Glomerular endothelial cell (primary cell): ENCODE data around the gene MYH10. TPM values are rescaled to one million over a fixed set of nuclear protein-coding genes. Genes with fewer than 3 reads are reported as not detected.

ENCODE experiments used
- DNase-seq: peaks from one replicate; pipeline ENCODE4 v3.0.0-alpha.2; 2011; ENCODE audit warnings: low read depth, low spot score; ENCODE audit errors: extremely low read depth
- total RNA-seq: library from RNA; depleted of rRNA; stranded (reverse); fragments of >200 nt; gene quantifications from 2 replicates; pipeline ENCODE4 v1.2.3, GENCODE V29; 2015

The MYH10 gene
- total RNA-seq, 1 donor from 2014 or later, result 137 TPM

- no peak for DNase-seq
Observed at GRCh38 chr17:8649157-8650118, 18.9 kb upstream of the MYH10 start.

DNA sequence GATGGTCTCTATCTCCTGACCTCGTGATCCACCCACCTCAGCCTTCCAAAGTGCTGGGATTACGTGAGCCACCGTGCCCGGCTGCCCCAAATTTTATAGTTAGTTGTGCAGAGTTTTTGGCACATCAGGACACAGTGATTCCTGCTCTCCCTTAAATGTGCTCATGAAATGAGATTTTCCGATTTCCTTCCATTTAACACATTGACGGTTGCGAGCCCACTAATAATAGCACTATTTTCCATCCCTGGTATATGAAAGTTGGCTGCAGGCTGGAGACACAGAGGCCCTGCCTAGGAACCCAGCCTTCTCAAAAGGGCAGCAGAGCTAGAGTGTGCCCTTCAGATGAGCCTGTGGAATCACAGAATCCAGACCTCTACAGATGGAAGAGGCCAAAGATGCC is 17.4 kb upstream of the MYH10 start:
- DNase-seq, result no peak

GRCh38 chr17:8647202-8647601 is 16.7 kb upstream of the MYH10 start:
- no peak for DNase-seq

DNA sequence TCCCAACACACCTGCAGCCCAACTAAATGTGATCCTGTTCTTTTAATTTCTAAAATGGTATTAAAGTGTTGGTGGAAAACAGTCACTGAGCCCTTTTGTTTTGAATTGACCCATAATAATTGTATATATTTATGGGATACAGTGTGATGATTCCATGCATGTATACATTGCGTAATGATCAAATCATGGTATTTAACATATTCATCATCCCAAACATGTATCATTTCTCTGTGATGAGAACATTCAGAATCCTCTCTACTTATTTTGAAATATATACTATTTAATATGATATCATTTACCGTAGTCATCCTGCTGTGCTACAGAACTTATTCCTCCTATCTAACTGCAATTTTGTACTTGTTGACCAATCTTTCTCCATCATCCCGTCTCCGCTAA is 14.0 kb upstream of the MYH10 start:
- DNase-seq, result no peak

DNA sequence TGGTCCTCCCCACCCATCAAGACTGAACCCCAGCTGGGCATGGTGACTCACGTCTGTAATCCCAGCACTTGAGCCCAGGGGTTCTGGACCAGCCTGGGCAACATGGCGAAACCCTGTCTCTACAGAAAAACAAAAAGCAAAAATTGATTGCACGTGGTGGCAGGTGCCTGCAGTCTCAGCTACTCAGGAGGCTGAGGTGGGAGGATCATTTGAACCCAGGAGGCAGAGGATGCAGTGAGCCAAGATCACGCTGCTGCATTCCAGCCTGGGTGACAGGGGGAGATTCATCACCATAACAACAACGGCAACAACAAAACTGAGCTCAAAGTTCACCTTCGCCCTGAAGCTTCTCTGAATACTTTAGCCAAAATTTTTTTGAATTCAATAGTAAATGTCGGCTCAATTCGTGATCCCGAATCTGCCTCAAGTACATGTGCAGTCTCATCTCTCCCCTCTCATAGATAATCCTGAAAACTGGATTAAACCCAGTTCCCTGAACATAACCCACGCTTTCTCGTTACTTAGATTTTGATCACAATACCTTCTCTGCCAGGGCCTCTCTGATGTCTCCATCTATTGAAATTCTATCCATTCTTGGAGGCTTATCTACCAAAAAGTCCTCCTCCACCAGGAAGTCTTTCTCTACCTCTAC is 13.5 kb upstream of the MYH10 start:
- DNase-seq, result no peak

DNA sequence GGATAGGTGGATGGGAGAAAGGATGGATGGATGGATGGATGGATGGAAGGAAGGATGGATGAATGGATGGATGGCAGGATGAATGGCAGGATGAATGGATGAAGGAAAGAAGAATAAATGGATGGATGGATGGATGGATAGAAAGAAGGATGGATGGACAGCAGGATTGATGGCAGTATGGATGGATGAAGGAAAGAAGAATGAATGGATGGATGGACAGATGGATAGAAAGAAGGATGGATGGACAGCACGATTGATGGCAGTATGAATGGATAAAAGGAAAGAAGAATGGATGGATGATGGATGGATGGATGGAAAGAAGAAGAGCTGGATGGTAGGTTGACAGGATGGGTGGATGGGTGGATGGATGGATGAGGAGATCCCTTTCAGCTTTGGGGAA is 9.2 kb upstream of the MYH10 start:
- no peak for DNase-seq

DNA sequence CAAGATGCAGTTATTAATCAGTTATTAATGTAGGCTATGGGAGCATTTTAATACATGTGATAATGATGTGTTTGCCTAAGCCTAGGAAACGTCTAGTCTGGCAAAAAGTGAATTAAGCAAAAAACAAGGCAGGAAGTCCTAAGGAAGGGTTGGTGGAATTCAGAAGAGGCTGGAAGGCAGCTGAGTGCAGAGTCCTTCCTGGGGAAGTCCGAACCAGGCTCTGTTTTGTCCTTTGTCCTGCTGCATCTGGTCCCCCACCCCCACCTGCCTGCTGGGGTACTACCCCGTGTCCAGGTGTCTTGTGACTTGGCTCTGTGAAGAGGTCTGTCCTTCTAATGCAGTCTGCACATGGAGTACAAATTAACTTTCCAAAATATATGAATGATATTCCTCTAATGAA is 1.5 kb upstream of the MYH10 start:
- no peak for DNase-seq

DNA sequence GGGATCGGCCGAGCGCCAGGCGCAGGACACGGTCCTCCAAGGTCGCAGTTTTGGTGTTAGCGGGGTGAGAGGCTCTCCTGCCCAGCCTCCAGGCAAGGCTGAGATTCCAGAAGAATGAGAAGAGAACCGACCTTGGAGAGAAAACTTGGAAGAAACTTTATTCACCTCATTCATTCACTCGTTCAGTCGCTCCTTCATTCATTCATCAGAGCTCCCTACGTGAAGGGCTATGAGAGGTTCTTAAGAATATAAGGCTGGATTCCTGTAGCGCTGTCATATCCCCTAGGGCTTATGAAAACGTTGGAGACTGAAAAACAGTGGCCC is 991 bp upstream of the MYH10 start:
- DNase-seq, result no peak

DNA sequence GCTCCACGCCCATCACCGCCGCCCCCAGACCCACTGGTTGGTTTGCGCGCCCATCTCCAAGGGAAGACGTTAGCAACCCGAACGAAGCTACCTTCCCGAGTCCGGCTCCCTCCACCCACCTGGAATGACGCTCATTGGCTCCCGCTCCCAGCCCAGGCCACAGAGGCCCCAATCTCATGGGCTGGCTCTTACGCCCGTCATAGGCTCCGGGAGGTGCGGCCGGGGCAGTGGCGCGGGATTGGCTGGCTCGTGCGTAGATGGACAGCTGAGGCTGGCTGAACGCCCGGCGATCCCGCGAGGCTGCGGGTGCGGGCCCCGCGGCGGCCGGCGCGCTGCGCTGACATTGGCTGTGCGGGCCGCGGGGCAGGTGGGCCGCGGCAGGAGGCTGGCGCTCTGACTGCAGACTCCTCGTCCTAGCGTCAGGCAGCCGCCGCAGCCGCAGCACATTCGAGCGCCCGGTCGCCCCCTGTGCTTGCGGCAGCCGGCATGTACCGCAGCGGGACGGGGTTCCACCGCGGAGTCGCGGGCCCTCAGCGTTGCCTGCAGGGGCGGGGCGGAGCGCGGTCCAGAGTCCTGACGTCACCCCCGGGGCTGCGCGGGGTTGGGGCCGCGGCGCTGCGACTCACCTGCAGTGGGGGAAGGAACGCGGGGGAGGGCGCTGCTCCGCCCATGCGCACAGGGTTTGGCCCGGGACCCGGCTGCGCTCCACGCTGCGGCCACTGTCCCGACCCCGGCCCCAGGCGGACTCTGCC is 453 bp upstream of the MYH10 start:
- DNase-seq, result peak; percentile 93

DNA sequence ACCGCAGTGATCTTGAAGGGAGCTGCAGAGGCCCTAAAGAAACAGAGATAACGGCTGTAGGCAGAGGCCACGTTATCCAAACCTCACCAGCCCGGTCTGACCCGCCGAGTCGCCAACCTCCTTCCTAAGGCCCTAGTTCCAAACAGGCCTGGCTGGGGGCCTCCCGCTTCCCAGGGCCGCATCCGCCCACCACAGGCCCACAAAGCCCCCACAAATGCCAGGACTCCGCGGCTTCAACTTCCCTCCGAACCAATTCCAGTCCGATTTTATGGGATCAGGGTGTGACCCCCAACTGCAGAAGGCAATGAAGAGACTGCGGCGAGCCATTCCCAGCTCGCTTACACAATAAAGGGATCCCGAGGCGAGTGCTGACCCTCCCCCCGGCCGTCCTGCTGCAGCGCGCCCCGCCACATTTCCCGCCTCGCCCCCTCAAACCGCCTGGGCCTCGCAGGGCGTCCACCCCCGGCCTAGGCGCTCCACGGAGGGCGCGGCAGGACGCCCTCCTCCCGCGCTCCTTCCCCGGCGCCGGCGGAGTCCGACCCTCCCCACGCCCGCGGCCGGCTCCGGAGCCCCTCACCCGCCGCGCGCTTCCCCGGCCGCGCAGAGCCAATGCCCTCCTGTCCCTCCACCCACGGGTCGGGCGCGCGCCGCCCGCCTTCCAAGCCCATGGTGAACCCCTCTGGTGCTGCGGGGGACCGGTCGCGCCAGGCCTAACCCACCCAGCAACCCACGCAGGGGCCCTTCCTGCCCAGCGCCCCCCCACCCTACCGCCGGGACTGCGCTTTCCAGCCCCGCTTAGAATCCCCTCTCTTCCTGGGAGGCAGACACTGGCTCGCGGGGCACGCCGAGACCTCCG is 926 bp downstream of the MYH10 start:
- DNase-seq, result no peak

DNA sequence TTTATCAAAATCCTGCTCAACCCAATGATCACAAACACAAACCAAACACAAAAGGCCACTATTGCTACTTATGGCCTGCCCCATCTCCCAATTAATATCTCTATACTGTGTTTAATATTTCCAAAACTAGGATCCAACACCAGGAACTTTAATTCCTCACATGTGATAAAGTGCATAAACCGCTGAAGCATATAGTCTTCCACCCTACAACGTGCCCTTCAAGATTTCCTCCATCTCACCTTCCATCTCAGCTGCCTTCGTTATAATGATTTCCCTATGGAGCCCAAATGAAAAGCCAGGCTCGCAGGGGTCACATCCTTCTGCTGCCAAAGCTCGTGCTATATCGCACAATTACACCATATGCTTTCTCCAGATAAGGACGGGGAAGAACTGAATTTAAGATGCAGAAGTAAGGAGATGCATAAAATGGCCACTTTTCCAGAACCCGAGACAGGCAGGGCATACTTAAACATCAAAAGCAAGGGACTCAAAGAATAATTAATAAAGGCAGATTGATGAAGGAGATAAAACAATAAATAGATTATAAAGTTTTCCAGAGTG is 1.8 kb downstream of the MYH10 start:
- no peak for DNase-seq

DNA sequence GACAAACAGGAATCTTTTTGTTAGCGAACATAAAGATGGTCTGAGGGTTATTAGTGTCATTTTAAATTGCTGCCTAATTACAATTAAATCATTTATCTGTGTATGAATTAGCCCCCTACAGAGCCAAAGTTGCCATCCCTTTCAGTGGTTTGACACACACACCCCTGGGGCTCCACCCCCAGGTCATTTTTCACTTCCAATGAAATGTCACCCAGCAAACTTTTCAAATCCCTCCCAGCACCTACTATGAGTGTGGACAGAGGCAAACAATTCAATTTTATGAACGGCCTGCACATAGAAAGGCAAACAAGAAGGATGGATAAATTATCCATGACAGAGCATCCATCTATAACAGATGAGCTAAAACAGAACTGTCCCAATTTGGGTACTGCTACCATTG is 2.4 kb downstream of the MYH10 start:
- no peak for DNase-seq

GRCh38 chr17:8623591-8623990 is 6.9 kb downstream of the MYH10 start:
- DNase-seq, result no peak

DNA sequence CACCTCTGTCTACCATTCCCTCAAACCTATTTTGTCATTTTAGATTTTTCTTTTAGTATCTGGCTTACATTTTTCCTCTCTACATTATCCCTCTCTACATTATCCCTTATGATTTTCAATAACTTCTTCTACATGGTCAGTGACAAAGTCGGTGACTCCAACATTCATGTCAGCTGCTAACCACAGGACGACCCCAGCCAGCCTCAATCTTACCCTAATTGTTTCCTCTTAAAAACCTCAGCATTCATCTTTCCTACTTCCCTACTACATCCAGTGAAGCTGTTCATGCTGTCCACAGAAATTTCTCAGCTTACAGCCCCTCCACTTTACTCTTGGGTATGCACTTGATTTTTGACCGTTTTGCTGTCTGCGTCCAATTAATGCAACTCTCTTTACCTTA is 8.3 kb downstream of the MYH10 start:
- DNase-seq, result no peak

DNA sequence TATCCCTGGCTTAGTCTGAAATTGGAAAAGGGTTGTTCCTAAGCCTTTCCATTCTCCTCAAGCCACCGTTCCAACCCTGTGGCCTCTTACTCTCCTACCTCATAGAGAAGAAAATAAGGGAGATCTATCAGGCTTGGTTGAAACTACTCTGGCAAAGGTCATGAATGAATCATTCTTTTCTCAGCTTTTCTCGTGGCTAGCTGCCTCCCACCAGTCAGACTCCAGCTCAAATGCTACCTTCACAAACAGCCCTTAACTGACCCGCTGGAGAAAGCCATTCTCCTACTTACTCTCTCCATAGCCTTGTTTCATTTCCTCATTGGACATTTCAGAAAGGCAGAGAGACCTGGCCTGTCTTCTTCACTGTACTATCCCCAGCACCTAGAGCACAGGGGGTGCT is 8.9 kb downstream of the MYH10 start:
- no peak for DNase-seq

DNA sequence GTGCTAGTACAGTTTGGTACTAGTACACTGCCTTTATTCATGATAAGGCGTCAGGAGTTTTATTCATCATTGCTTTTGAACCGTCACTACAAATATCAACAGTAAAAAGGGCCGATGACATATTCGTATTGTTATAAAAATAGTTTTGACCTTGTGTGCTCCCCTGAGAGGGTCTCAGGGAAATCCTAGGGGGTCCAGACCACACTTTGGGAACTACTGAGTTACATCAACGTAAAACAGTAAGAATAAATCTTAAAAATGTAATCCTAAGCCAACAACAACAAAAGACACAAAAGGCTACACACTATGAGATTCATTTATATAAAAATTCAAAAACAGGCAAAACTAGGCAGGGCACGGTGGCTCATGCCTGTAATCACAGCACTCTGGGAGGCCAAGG is 11.2 kb downstream of the MYH10 start:
- no peak for DNase-seq

- no peak for DNase-seq
Observed at GRCh38 chr17:8618825-8619224, 11.7 kb downstream of the MYH10 start.

- DNase-seq, result no peak
Observed at GRCh38 chr17:8614988-8615387, 15.5 kb downstream of the MYH10 start.

DNA sequence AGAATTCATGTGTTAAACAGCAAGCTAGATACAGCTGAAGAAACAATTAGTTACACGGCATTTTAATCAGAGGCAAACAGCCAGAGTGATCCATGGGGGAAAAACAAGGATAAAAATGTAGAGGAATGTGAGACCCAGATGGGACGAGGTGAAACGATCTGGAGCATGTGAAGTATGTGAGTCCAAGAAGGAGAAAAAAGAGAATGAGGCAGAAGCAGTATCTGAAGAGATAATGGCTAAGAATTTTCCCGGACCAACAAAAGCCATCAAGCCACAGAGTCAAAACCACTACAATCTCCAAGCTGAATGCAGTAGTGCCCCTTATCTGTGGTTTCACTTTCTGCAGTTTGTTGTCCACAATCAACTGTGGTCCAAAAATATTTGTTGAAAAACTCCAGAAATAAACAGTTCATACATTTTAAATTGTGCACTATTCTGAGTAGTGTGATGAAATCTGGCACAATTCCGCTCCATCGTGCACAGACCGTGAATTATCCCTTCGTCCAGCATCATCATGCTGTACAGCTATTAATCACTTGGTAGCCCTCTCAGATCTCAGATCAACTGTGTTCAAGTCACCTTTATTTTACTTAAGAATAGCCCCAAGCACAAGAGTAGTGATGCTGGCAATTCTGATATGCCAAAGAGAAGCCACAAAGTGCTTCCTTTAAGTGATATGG is 18.8 kb downstream of the MYH10 start:
- no peak for DNase-seq

DNA sequence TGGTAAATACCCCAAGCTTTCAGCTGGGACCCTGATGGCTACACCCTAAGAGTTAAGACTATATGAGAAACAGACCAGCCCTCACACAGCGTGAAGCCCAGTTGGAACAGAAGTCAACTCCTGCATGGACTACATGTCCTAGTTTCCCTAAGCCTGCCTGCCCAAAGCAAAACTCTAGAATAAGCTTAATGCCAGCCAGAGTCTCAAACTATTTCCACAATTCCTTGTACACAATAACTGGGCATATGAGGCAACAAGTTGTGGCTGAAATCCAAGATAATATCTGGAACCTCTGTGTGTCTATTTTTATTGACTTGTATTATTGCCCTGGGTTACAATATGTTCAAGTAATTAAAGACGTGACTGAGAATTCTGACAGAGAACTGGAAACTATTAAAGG is 19.4 kb downstream of the MYH10 start:
- DNase-seq, result no peak
